ENCODE data around the gene ARHGAP8. TPM values are rescaled to one million over a fixed set of nuclear protein-coding genes. Genes with fewer than 3 reads are reported as not detected.

The ARHGAP8 gene
- polyA plus RNA-seq, 2 donors: 7.2 to 11.2 TPM

GRCh38 chr22:44730490-44731356 is 21.7 kb upstream of the ARHGAP8 start:
- no peak overlapping the region for H3K4me3 ChIP-seq (ENCODE audit: low read depth in 1 of 2, low read length in 2 of 2)
- WGBS, 2 donors: 77 to 85% methylated on average over 18 to 19 of the region's 19 CpGs
- H3K27ac ChIP-seq (ENCODE audit: low read depth in 2 of 2, low read length in 1 of 2): no peak overlapping the region
- H3K27me3 ChIP-seq (ENCODE audit: control insufficient read depth in 1 of 2, insufficient read depth in 2 of 2, low read length in 2 of 2): no peaks in the 10 kb centered on the region
- no peaks in the 10 kb centered on the region for H3K4me1 ChIP-seq (ENCODE audit: control insufficient read depth in 2 of 2, insufficient read depth in 2 of 2, low read length in 1 of 2)
- no peaks in the 10 kb centered on the region for H3K9me3 ChIP-seq (ENCODE audit: control insufficient read depth in 2 of 2, insufficient read depth in 1 of 2, low read depth in 1 of 2, low read length in 1 of 2)
- peaks cover 0 to 29% of the 10 kb centered on the region in 2 donors for H3K36me3 ChIP-seq (ENCODE audit: control insufficient read depth in 2 of 2, insufficient read depth in 2 of 2, low read length in 1 of 2)

GRCh38 chr22:44731357-44731970 is 20.9 kb upstream of the ARHGAP8 start:
- no peaks in the 10 kb centered on the region for H3K27me3 ChIP-seq (ENCODE audit: control insufficient read depth in 1 of 2, insufficient read depth in 2 of 2, low read length in 2 of 2)
- peaks cover 0 to 23% of the 10 kb centered on the region in 2 donors for H3K36me3 ChIP-seq (ENCODE audit: control insufficient read depth in 2 of 2, insufficient read depth in 2 of 2, low read length in 1 of 2)
- no peaks in the 10 kb centered on the region for H3K9me3 ChIP-seq (ENCODE audit: control insufficient read depth in 2 of 2, insufficient read depth in 1 of 2, low read depth in 1 of 2, low read length in 1 of 2)
- peaks cover 0 to 4% of the 10 kb centered on the region in 2 donors for H3K4me1 ChIP-seq (ENCODE audit: control insufficient read depth in 2 of 2, insufficient read depth in 2 of 2, low read length in 1 of 2)
- H3K4me3 ChIP-seq (ENCODE audit: low read depth in 1 of 2, low read length in 2 of 2): no peak overlapping the region
- WGBS, 2 donors: 79 to 88% methylated on average over 5 to 7 of the region's 7 CpGs
- no peak overlapping the region for H3K27ac ChIP-seq (ENCODE audit: low read depth in 2 of 2, low read length in 1 of 2)

GRCh38 chr22:44732017-44732561 is 20.3 kb upstream of the ARHGAP8 start:
- Histone ChIP-seq H3K36me3 (ENCODE audit: control insufficient read depth in 2 of 2, insufficient read depth in 2 of 2, low read length in 1 of 2) (peaks cover 0 to 19% of the 10 kb centered on the region in 2 donors), H3K4me1 (ENCODE audit: control insufficient read depth in 2 of 2, insufficient read depth in 2 of 2, low read length in 1 of 2) (peaks cover 0 to 4% of the 10 kb centered on the region in 2 donors), H3K9me3 (ENCODE audit: control insufficient read depth in 2 of 2, insufficient read depth in 1 of 2, low read depth in 1 of 2, low read length in 1 of 2) (no peaks in the 10 kb centered on the region), H3K27ac (ENCODE audit: low read depth in 2 of 2, low read length in 1 of 2) (no peak overlapping the region), H3K27me3 (ENCODE audit: control insufficient read depth in 1 of 2, insufficient read depth in 2 of 2, low read length in 2 of 2) (no peaks in the 10 kb centered on the region), H3K4me3 (ENCODE audit: low read depth in 1 of 2, low read length in 2 of 2) (no peak overlapping the region)
- 87 to 88% methylated on average over 21 of the region's 21 CpGs for WGBS, 2 donors

GRCh38 chr22:44732661-44733060 is 19.7 kb upstream of the ARHGAP8 start:
- no peak overlapping the region for H3K27ac ChIP-seq (ENCODE audit: low read depth in 2 of 2, low read length in 1 of 2)
- H3K36me3 ChIP-seq (ENCODE audit: control insufficient read depth in 2 of 2, insufficient read depth in 2 of 2, low read length in 1 of 2): peaks cover 0 to 14% of the 10 kb centered on the region in 2 donors
- no peak overlapping the region for H3K4me3 ChIP-seq (ENCODE audit: low read depth in 1 of 2, low read length in 2 of 2)
- WGBS, 2 donors: 91% methylated on average over 27 of the region's 27 CpGs
- H3K9me3 ChIP-seq (ENCODE audit: control insufficient read depth in 2 of 2, insufficient read depth in 1 of 2, low read depth in 1 of 2, low read length in 1 of 2): no peaks in the 10 kb centered on the region
- H3K4me1 ChIP-seq (ENCODE audit: control insufficient read depth in 2 of 2, insufficient read depth in 2 of 2, low read length in 1 of 2): peaks cover 0 to 4% of the 10 kb centered on the region in 2 donors
- H3K27me3 ChIP-seq (ENCODE audit: control insufficient read depth in 1 of 2, insufficient read depth in 2 of 2, low read length in 2 of 2): no peaks in the 10 kb centered on the region

- H3K4me3 ChIP-seq (ENCODE audit: low read depth in 1 of 2, low read length in 2 of 2): no peak overlapping the region
- peaks cover 0 to 12% of the 10 kb centered on the region in 2 donors for H3K36me3 ChIP-seq (ENCODE audit: control insufficient read depth in 2 of 2, insufficient read depth in 2 of 2, low read length in 1 of 2)
- H3K27ac ChIP-seq (ENCODE audit: low read depth in 2 of 2, low read length in 1 of 2): no peak overlapping the region
- peaks cover 0 to 8% of the 10 kb centered on the region in 2 donors for H3K4me1 ChIP-seq (ENCODE audit: control insufficient read depth in 2 of 2, insufficient read depth in 2 of 2, low read length in 1 of 2)
- no peaks in the 10 kb centered on the region for H3K9me3 ChIP-seq (ENCODE audit: control insufficient read depth in 2 of 2, insufficient read depth in 1 of 2, low read depth in 1 of 2, low read length in 1 of 2)
- no peaks in the 10 kb centered on the region for H3K27me3 ChIP-seq (ENCODE audit: control insufficient read depth in 1 of 2, insufficient read depth in 2 of 2, low read length in 2 of 2)
- 86 to 89% methylated on average over 14 of the region's 14 CpGs for WGBS, 2 donors
Observed at GRCh38 chr22:44733426-44734106, 18.8 kb upstream of the ARHGAP8 start.

DNA sequence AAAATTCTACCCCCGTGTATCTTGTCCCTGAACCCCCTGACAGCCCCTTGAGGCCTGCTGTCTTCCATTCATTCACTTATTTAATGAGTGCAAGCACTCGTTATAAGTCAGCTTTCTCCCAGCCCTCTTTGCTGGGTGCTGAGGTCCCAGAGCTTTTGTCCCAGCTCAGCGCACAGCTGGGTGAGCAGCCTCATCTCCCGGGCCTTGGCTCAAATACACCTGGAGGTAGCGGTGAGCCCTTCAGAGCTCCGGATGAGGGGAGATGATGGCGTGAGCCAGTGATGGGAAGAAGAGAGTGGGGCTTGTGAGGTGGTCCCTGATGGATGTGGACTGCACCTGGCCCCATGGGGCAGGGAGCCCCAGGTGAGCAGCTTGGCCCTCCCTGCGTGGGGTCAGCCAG is 18.1 kb upstream of the ARHGAP8 start:
- Histone ChIP-seq H3K27ac (ENCODE audit: low read depth in 2 of 2, low read length in 1 of 2) (no peak overlapping the region), H3K9me3 (ENCODE audit: control insufficient read depth in 2 of 2, insufficient read depth in 1 of 2, low read depth in 1 of 2, low read length in 1 of 2) (no peaks in the 10 kb centered on the region), H3K4me1 (ENCODE audit: control insufficient read depth in 2 of 2, insufficient read depth in 2 of 2, low read length in 1 of 2) (peaks cover 0 to 12% of the 10 kb centered on the region in 2 donors), H3K4me3 (ENCODE audit: low read depth in 1 of 2, low read length in 2 of 2) (no peak overlapping the region), H3K36me3 (ENCODE audit: control insufficient read depth in 2 of 2, insufficient read depth in 2 of 2, low read length in 1 of 2) (peaks cover 0 to 12% of the 10 kb centered on the region in 2 donors), H3K27me3 (ENCODE audit: control insufficient read depth in 1 of 2, insufficient read depth in 2 of 2, low read length in 2 of 2) (no peaks in the 10 kb centered on the region)
- WGBS, 2 donors: 73 to 79% methylated on average over 8 of the region's 8 CpGs

- Histone ChIP-seq H3K36me3 (ENCODE audit: control insufficient read depth in 2 of 2, insufficient read depth in 2 of 2, low read length in 1 of 2) (peaks cover 0 to 11% of the 10 kb centered on the region in 2 donors), H3K9me3 (ENCODE audit: control insufficient read depth in 2 of 2, insufficient read depth in 1 of 2, low read depth in 1 of 2, low read length in 1 of 2) (no peaks in the 10 kb centered on the region), H3K4me3 (ENCODE audit: low read depth in 1 of 2, low read length in 2 of 2) (no peak overlapping the region), H3K27me3 (ENCODE audit: control insufficient read depth in 1 of 2, insufficient read depth in 2 of 2, low read length in 2 of 2) (no peaks in the 10 kb centered on the region), H3K4me1 (ENCODE audit: control insufficient read depth in 2 of 2, insufficient read depth in 2 of 2, low read length in 1 of 2) (peaks cover 0 to 12% of the 10 kb centered on the region in 2 donors), H3K27ac (ENCODE audit: low read depth in 2 of 2, low read length in 1 of 2) (no peak overlapping the region)
- WGBS, 2 donors: 76 to 77% methylated on average over 23 of the region's 23 CpGs
Observed at GRCh38 chr22:44734801-44735517, 17.4 kb upstream of the ARHGAP8 start.

GRCh38 chr22:44735518-44736428 is 16.6 kb upstream of the ARHGAP8 start:
- Histone ChIP-seq H3K4me1 (ENCODE audit: control insufficient read depth in 2 of 2, insufficient read depth in 2 of 2, low read length in 1 of 2) (peaks cover 0 to 12% of the 10 kb centered on the region in 2 donors), H3K36me3 (ENCODE audit: control insufficient read depth in 2 of 2, insufficient read depth in 2 of 2, low read length in 1 of 2) (peaks cover 0 to 7% of the 10 kb centered on the region in 2 donors)
- 38 to 39% methylated on average over 27 to 28 of the region's 28 CpGs for WGBS, 2 donors

More at GRCh38 chr22:44735518-44736428, 16.6 kb upstream of the ARHGAP8 start:
- no peak overlapping the region for H3K4me3 ChIP-seq (ENCODE audit: low read depth in 1 of 2, low read length in 2 of 2)
- no peak overlapping the region for H3K27ac ChIP-seq (ENCODE audit: low read depth in 2 of 2, low read length in 1 of 2)
- no peaks in the 10 kb centered on the region for H3K9me3 ChIP-seq (ENCODE audit: control insufficient read depth in 2 of 2, insufficient read depth in 1 of 2, low read depth in 1 of 2, low read length in 1 of 2)
- no peaks in the 10 kb centered on the region for H3K27me3 ChIP-seq (ENCODE audit: control insufficient read depth in 1 of 2, insufficient read depth in 2 of 2, low read length in 2 of 2)
